CD4-positive, alpha-beta T cell treated with Interleukin-15 for 4 hours (primary cell): ENCODE results near the gene SNX3.
"Not testable (repeated sequence)": the region's sequence is repeated elsewhere in the genome, so short reads cannot be mapped to it uniquely, and the experiment has no call there.

Experiments
- DNase-seq: peaks from one replicate; pipeline ENCODE4 v3.0.0-alpha.2; 2020; ENCODE audit warnings: low spot score

Gene SNX3

GRCh38 chr6:108260126-108260808 lies 573 bp downstream of the SNX3 start:
- DNase-seq = peak; percentile 25

- no peak for DNase-seq
Observed at GRCh38 chr6:108254433-108255410, 6.1 kb downstream of the SNX3 start.

GRCh38 chr6:108253241-108253640 lies 7.6 kb downstream of the SNX3 start:
- no peak for DNase-seq

GRCh38 chr6:108252055-108252454 lies 8.8 kb downstream of the SNX3 start:
- DNase-seq = no peak

- no peak for DNase-seq
Observed at GRCh38 chr6:108251252-108251651, 9.6 kb downstream of the SNX3 start.

- no peak for DNase-seq
Observed at GRCh38 chr6:108250240-108250866, 10.5 kb downstream of the SNX3 start.

GRCh38 chr6:108247965-108248536 lies 12.8 kb downstream of the SNX3 start:
- no peak for DNase-seq

GRCh38 chr6:108245095-108245494 lies 15.7 kb downstream of the SNX3 start:
- not testable (repeated sequence) for DNase-seq

GRCh38 chr6:108243836-108244235 lies 17.0 kb downstream of the SNX3 start:
- DNase-seq = no peak

GRCh38 chr6:108242721-108243120 lies 18.1 kb downstream of the SNX3 start:
- DNase-seq = no peak

GRCh38 chr6:108242259-108242658 lies 18.6 kb downstream of the SNX3 start:
- no peak for DNase-seq

- no peak for DNase-seq
Observed at GRCh38 chr6:108238322-108238721, 22.5 kb downstream of the SNX3 start.

GRCh38 chr6:108236791-108237190 lies 24.0 kb downstream of the SNX3 start:
- DNase-seq = no peak

GRCh38 chr6:108235127-108235526 lies 25.7 kb downstream of the SNX3 start:
- DNase-seq = no peak

GRCh38 chr6:108228416-108228815 lies 32.4 kb downstream of the SNX3 start:
- DNase-seq = no peak

- no peak for DNase-seq
Observed at GRCh38 chr6:108227290-108227689, 33.5 kb downstream of the SNX3 start.

GRCh38 chr6:108222504-108222903 lies 38.3 kb downstream of the SNX3 start:
- no peak for DNase-seq

GRCh38 chr6:108222064-108222463 lies 38.8 kb downstream of the SNX3 start:
- DNase-seq = no peak

GRCh38 chr6:108211671-108212070 lies 49.2 kb downstream of the SNX3 start:
- no peak for DNase-seq

- DNase-seq = no peak
Observed at GRCh38 chr6:108210556-108210955, 50.3 kb downstream of the SNX3 start.

GRCh38 chr6:108209738-108210137 lies 51.1 kb downstream of the SNX3 start:
- no peak for DNase-seq

GRCh38 chr6:108207013-108207412 lies 53.8 kb downstream of the SNX3 start:
- no peak for DNase-seq
